ENCODE measurements around the gene MEGF6.

The MEGF6 gene

GRCh38 chr1:3602375-3602774 is 8.9 kb downstream of the MEGF6 start:
- no peak overlapping the region for H3K4me3 ChIP-seq (replicated peaks in 1 of 2; ENCODE audit: low read depth in 2 of 2, low read length in 2 of 2)
- DNase-seq (ENCODE audit: low read depth in 2 of 2): no peak
- no peak for TF ChIP-seq CTCF (IDR thresholded peaks at IDR 0.05; ENCODE audit: low read depth, low read length)

- no peak for DNase-seq (ENCODE audit: low read depth in 2 of 2)
- no peak overlapping the region for H3K4me3 ChIP-seq (replicated peaks in 1 of 2; ENCODE audit: low read depth in 2 of 2, low read length in 2 of 2)
- no peak for TF ChIP-seq CTCF (IDR thresholded peaks at IDR 0.05; ENCODE audit: low read depth, low read length)
These were observed 9.6 kb downstream of the MEGF6 start for GRCh38 chr1:3601743-3602142.

GRCh38 chr1:3600354-3600753 is 11.0 kb downstream of the MEGF6 start:
- DNase-seq (ENCODE audit: low read depth in 2 of 2): no peak
- no peak for TF ChIP-seq CTCF (IDR thresholded peaks at IDR 0.05; ENCODE audit: low read depth, low read length)
- H3K4me3 ChIP-seq (replicated peaks in 1 of 2; ENCODE audit: low read depth in 2 of 2, low read length in 2 of 2): no peak overlapping the region

GRCh38 chr1:3599816-3600215 is 11.5 kb downstream of the MEGF6 start:
- TF ChIP-seq CTCF (IDR thresholded peaks at IDR 0.05; ENCODE audit: low read depth, low read length): no peak
- no peak for DNase-seq (ENCODE audit: low read depth in 2 of 2)
- H3K4me3 ChIP-seq (replicated peaks in 1 of 2; ENCODE audit: low read depth in 2 of 2, low read length in 2 of 2): no peak overlapping the region

- DNase-seq (ENCODE audit: low read depth in 2 of 2): no peak
- no peak overlapping the region for H3K4me3 ChIP-seq (replicated peaks in 1 of 2; ENCODE audit: low read depth in 2 of 2, low read length in 2 of 2)
- no peak for TF ChIP-seq CTCF (IDR thresholded peaks at IDR 0.05; ENCODE audit: low read depth, low read length)
These were observed 12.0 kb downstream of the MEGF6 start for GRCh38 chr1:3599286-3599811.

GRCh38 chr1:3598522-3599285 is 12.6 kb downstream of the MEGF6 start:
- DNase-seq (ENCODE audit: low read depth in 2 of 2): no peak
- TF ChIP-seq CTCF (IDR thresholded peaks at IDR 0.05; ENCODE audit: low read depth, low read length): no peak
- H3K4me3 ChIP-seq (replicated peaks in 1 of 2; ENCODE audit: low read depth in 2 of 2, low read length in 2 of 2): no peak overlapping the region
